ENCODE measurements around the gene GRPEL1. TPM values are rescaled to one million over a fixed set of nuclear protein-coding genes. Genes with fewer than 3 reads are reported as not detected.

Gene GRPEL1
- total and polyA plus RNA-seq, 2 of the 4 experiments (the other 2 are of a cell fraction): 33.0 to 33.9 TPM

DNA sequence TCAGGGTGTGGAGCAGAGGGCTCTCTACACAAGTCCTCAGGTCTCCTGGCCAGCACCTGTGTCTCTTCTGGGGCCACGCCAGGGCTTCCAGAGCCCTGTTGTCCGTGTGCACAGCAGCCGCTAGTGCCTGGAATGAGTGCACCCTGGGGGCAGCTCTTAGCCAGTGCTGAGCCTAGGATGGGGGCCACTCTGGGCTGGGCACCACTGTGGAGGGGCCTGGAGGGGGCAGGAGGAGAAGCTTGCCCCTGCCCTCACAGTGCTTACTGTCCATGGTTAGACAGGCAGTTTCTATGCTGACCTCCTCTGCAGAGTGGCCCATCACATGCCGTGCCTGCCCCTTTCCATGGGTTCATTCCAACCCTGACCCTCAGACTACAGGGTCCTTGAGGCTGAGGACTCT lies 42.7 kb upstream of the GRPEL1 start:
- Histone ChIP-seq H2AK5ac (ENCODE audit: low read depth, low read length) (no peak overlapping the region), H3K18ac (ENCODE audit: low read depth, low read length) (no peak overlapping the region), H3K4me1 (ENCODE audit: control insufficient read depth, insufficient read depth, low read length) (no peaks in the 10 kb centered on the region), H2BK15ac (ENCODE audit: low read depth, low read length) (no peak overlapping the region), H3K14ac (replicated peaks; ENCODE audit: low read depth, low read length) (no peak overlapping the region), H2AK9ac (replicated peaks; ENCODE audit: low read depth, low read length, poor library complexity) (no peak overlapping the region), H3K23ac (ENCODE audit: low read depth, low read length) (no peak overlapping the region), H4K5ac (ENCODE audit: low read depth, low read length) (no peak overlapping the region), H3K79me1 (ENCODE audit: low read depth in 1 of 2, low read length in 2 of 2) (no peaks in the 10 kb centered on the region), H3K9me1 (ENCODE audit: insufficient read depth, low read length) (no peaks in the 10 kb centered on the region), H3K9ac (ENCODE audit: low read depth, low read length) (no peak overlapping the region), H3K4me2 (ENCODE audit: low read depth, low read length) (no peak overlapping the region), H2BK5ac (ENCODE audit: low read depth, low read length, poor library complexity, severe bottlenecking) (no peak overlapping the region), H3K56ac (ENCODE audit: extremely low read depth, insufficient read depth, low read length) (no peak overlapping the region), H4K20me1 (ENCODE audit: insufficient read depth, low read length) (no peaks in the 10 kb centered on the region; the same call in 1 of the 2 replicates), H2BK120ac (ENCODE audit: low read depth, low read length) (no peak overlapping the region), H3K27me3 (ENCODE audit: control insufficient read depth, insufficient read depth, low read length) (peaks cover 16% of the 10 kb centered on the region; the same call in 1 of the 2 replicates), H3K27ac (ENCODE audit: insufficient read depth, low read length) (no peak overlapping the region), H3K4ac (ENCODE audit: low read depth, low read length) (no peak overlapping the region), H3K36me3 (ENCODE audit: control insufficient read depth, insufficient read depth, low read length) (no peaks in the 10 kb centered on the region), H4K91ac (ENCODE audit: insufficient read depth, low read depth, low read length) (no peak overlapping the region), H2AFZ (replicated peaks; ENCODE audit: low read length, poor library complexity) (no peak overlapping the region), H3K9me3 (ENCODE audit: control insufficient read depth, insufficient read depth, low read length) (no peaks in the 10 kb centered on the region; the same call in 1 of the 2 replicates), H2BK20ac (ENCODE audit: low read depth, low read length) (no peak overlapping the region), H4K8ac (ENCODE audit: low read depth in 2 of 2, low read length in 2 of 2) (no peak overlapping the region), H3K4me3 (ENCODE audit: insufficient read depth, low read depth, low read length) (no peak overlapping the region)
- ATAC-seq (ENCODE audit: low read depth) (no peak), DNase-seq (no peak)
- ChIA-PET CTCF (interaction anchor here (1.0 kb wide), 1 partner anchor 15 kb away, joined by 3 read pairs; no protein-coding TSS in a partner anchor), POLR2A (ENCODE audit: unreplicated experiment) (no interaction called here)
- in situ Hi-C loops (cut with MboI; ENCODE audit: low sequenced_read_pairs) (no loop called here), intact Hi-C loops (cut with micrococcal nuclease) (no loop called here), dilution Hi-C loops (cut with HindIII; ENCODE audit: low sequenced_read_pairs, unreplicated experiment) (no loop called here)
- BruUV-seq (replicated peaks): no TSS peak
- WGBS, 2 experiments (ENCODE audit: extremely low coverage in 2 of 2, insufficient read length in 1 of 2): 68% methylated on average over 3 of the region's 4 CpGs; no CpG with 5 or more reads in 1 of the 2 experiments
- TF ChIP-seq RAD21 (IDR thresholded peaks at IDR 0.05; ENCODE audit: low read length): no peak
- no peak for TF ChIP-seq MAFK (IDR thresholded peaks at IDR 0.05; ENCODE audit: low read depth, low read length)
- TF ChIP-seq RFX5 (IDR thresholded peaks at IDR 0.05; ENCODE audit: low read depth, low read length): no peak
- TF ChIP-seq FOS (IDR thresholded peaks at IDR 0.05; ENCODE audit: low read depth, low read length): no peak
- TF ChIP-seq, protein P1, sequence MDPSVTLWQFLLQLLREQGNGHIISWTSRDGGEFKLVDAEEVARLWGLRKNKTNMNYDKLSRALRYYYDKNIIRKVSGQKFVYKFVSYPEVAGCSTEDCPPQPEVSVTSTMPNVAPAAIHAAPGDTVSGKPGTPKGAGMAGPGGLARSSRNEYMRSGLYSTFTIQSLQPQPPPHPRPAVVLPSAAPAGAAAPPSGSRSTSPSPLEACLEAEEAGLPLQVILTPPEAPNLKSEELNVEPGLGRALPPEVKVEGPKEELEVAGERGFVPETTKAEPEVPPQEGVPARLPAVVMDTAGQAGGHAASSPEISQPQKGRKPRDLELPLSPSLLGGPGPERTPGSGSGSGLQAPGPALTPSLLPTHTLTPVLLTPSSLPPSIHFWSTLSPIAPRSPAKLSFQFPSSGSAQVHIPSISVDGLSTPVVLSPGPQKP (IDR thresholded peaks at IDR 0.05; ENCODE audit: borderline replicate concordance, low read depth, low read length): no peak

Data from IMR-90 (cell line).